ENCODE results near the gene RSF1. TPM values are rescaled to one million over a fixed set of nuclear protein-coding genes. Genes with fewer than 3 reads are reported as not detected.
"Not testable (repeated sequence)": the region's sequence is repeated elsewhere in the genome, so short reads cannot be mapped to it uniquely, and the experiment has no call there.

RSF1 gene
- total and polyA plus RNA-seq, 2 donors (not counting 1 experiment from before 2014, with no cell fraction given): 4.8 to 104 TPM

- Histone ChIP-seq H4K20me1 (ENCODE audit: control insufficient read depth, insufficient read depth, low read length, poor library complexity, severe bottlenecking) (no peaks in the 10 kb centered on the region), H3K9me3 (ENCODE audit: control extremely low read depth in 1 of 3, control insufficient read depth in 2 of 3, insufficient read depth in 1 of 3, low read length in 2 of 3) (peaks cover 0 to 29% (median 17%) of the 10 kb centered on the region in 3 donors), H3K4me1 (ENCODE audit: control insufficient read depth in 2 of 2, insufficient read depth in 2 of 2, low read length in 2 of 2) (no peaks in the 10 kb centered on the region), H3K36me3 (replicated peaks in 1 of 2; ENCODE audit: control extremely low read depth in 1 of 2, control insufficient read depth in 1 of 2, extremely low read depth in 1 of 2, insufficient read depth in 2 of 2, low read length in 1 of 2) (peaks cover 0 to 4% of the 10 kb centered on the region in 2 experiments), H3K4me3 (ENCODE audit: control extremely low read depth in 1 of 5, extremely low read depth in 1 of 5, insufficient read depth in 1 of 5, low read depth in 2 of 5, low read length in 4 of 5) (no peak overlapping the region), H3K4me2 (replicated peaks; ENCODE audit: low read depth, low read length, poor library complexity, severe bottlenecking) (no peak overlapping the region), H2AFZ (ENCODE audit: insufficient read depth, low read depth, low read length, poor library complexity, severe bottlenecking) (no peak overlapping the region), H3K79me2 (ENCODE audit: control insufficient read depth, insufficient read depth, low read length) (no peaks in the 10 kb centered on the region), H3K9ac (ENCODE audit: low read length) (no peak overlapping the region), H3K27ac (ENCODE audit: low read length in 2 of 2) (no peak overlapping the region), H3K27me3 (replicated peaks in 1 of 4; ENCODE audit: control extremely low read depth in 1 of 4, control insufficient read depth in 3 of 4, insufficient read depth in 4 of 4, low read length in 3 of 4) (no peaks in the 10 kb centered on the region)
- intact Hi-C loops (cut with micrococcal nuclease): no loop called here
- POLR2A ChIA-PET: no interaction called here
- ATAC-seq (ENCODE audit: low read depth) (no peak), DNase-seq (no peak)
- no peak for TF ChIP-seq EZH2 (IDR thresholded peaks at IDR 0.05; ENCODE audit: borderline replicate concordance, insufficient read depth, low read depth, low read length, poor library complexity, severe bottlenecking)
- TF ChIP-seq CTCF (IDR thresholded peaks at IDR 0.05): no peak
- H3K27ac Mint-ChIP-seq: no peak overlapping the region
- WGBS (ENCODE audit: insufficient coverage): no CpG with 5 or more reads among the region's 1 CpG
- no peaks in the 10 kb centered on the region for H3K9me3 Mint-ChIP-seq (ENCODE audit: insufficient read depth)
- no peaks in the 10 kb centered on the region for H3K27me3 Mint-ChIP-seq
- no peak overlapping the region for H3K4me3 Mint-ChIP-seq
- CTCF ChIA-PET: no interaction called here
- no peaks in the 10 kb centered on the region for H3K4me1 Mint-ChIP-seq
Observed at GRCh38 chr11:77851503-77851902, 31.0 kb upstream of the RSF1 start.

- H3K27ac Mint-ChIP-seq; ATAC-seq (ENCODE audit: low read depth); H2AFZ ChIP-seq (ENCODE audit: insufficient read depth, low read depth, low read length, poor library complexity, severe bottlenecking); H3K79me2 ChIP-seq (ENCODE audit: control insufficient read depth, insufficient read depth, low read length); H3K27me3 ChIP-seq (replicated peaks in 1 of 4; ENCODE audit: control extremely low read depth in 1 of 4, control insufficient read depth in 3 of 4, insufficient read depth in 4 of 4, low read length in 3 of 4); POLR2A ChIA-PET; H3K4me3 Mint-ChIP-seq; H4K20me1 ChIP-seq (ENCODE audit: control insufficient read depth, insufficient read depth, low read length, poor library complexity, severe bottlenecking); DNase-seq; H3K4me2 ChIP-seq (replicated peaks; ENCODE audit: low read depth, low read length, poor library complexity, severe bottlenecking); intact Hi-C loops (cut with micrococcal nuclease); H3K27me3 Mint-ChIP-seq; H3K4me1 ChIP-seq (ENCODE audit: control insufficient read depth in 2 of 2, insufficient read depth in 2 of 2, low read length in 2 of 2); H3K36me3 ChIP-seq (replicated peaks in 1 of 2; ENCODE audit: control extremely low read depth in 1 of 2, control insufficient read depth in 1 of 2, extremely low read depth in 1 of 2, insufficient read depth in 2 of 2, low read length in 1 of 2); H3K4me3 ChIP-seq (ENCODE audit: control extremely low read depth in 1 of 5, extremely low read depth in 1 of 5, insufficient read depth in 1 of 5, low read depth in 2 of 5, low read length in 4 of 5); H3K9ac ChIP-seq (ENCODE audit: low read length); H3K27ac ChIP-seq (ENCODE audit: low read length in 2 of 2); H3K4me1 Mint-ChIP-seq; H3K9me3 Mint-ChIP-seq (ENCODE audit: insufficient read depth); CTCF ChIA-PET: not testable (repeated sequence)
- WGBS (ENCODE audit: insufficient coverage): 80% methylated on average over 1 of the region's 5 CpGs
- peaks cover 0 to 10% (median 5%) of the 10 kb centered on the region in 3 donors for H3K9me3 ChIP-seq (ENCODE audit: control extremely low read depth in 1 of 3, control insufficient read depth in 2 of 3, insufficient read depth in 1 of 3, low read length in 2 of 3)
Observed at GRCh38 chr11:77843700-77844099, 23.2 kb upstream of the RSF1 start.

Measured in B cell (primary cell).